Right kidney (tissue), 1 donor: ENCODE measurements around the gene COX7C.
"Not testable (repeated sequence)": the region's sequence is repeated elsewhere in the genome, so short reads cannot be mapped to it uniquely, and the experiment has no call there.

Experiments used
- DNase-seq: peaks from one replicate; pipeline ENCODE4 v3.0.0-alpha.2; 2016

COX7C gene

GRCh38 chr5:86646671-86647070 lies 28.9 kb downstream of the COX7C start:
- no peak for DNase-seq

GRCh38 chr5:86649832-86650505 lies 32.2 kb downstream of the COX7C start:
- no peak for DNase-seq

- not testable (repeated sequence) for DNase-seq
Observed at GRCh38 chr5:86660771-86661170, 43.0 kb downstream of the COX7C start.

GRCh38 chr5:86664173-86664572 lies 46.4 kb downstream of the COX7C start:
- no peak for DNase-seq

- no peak for DNase-seq
Observed at GRCh38 chr5:86665984-86666760, 48.4 kb downstream of the COX7C start.

- no peak for DNase-seq
Observed at GRCh38 chr5:86666981-86667380, 49.2 kb downstream of the COX7C start.
